HCT116 (cell line): ENCODE measurements around the gene CXCR6. TPM values are rescaled to one million over a fixed set of nuclear protein-coding genes. Genes with fewer than 3 reads are reported as not detected.

Experiments used
- ATAC-seq: fragments of 200-7000 bp; cut with Tn5 transposase; 2 replicates; pipeline ENCODE4 v1.9.1; 2020; ENCODE audit warnings: mild to moderate bottlenecking, moderate library complexity
- BruUV-seq: library from RNA; stranded (reverse); fragments of 400-500 nt; replicated peaks from 2 replicates; lab custom pipeline; 2021; lab: Mats Ljungman, UMichigan
- CTCF ChIA-PET: fragments of 300-600 bp; sonication (Branson Sonifier 250); formaldehyde crosslinking; loops from one replicate; lab custom pipeline; 2021; ENCODE audit warnings: antibody characterized with exemption; lab: Charles Lee
- POLR2A ChIA-PET: fragments of 300-600, 350-600 bp; sonication (Branson Sonifier 250); formaldehyde crosslinking; loops from one replicate; lab custom pipeline; 2021; ENCODE audit warnings: antibody characterized with exemption; lab: Charles Lee
- RAD21 ChIA-PET, 2 experiments: fragments of 300-600 bp; sonication (Branson Sonifier 250); formaldehyde crosslinking; loops; one replicate each; lab custom pipeline; 2023; ENCODE audit warnings: low total read pairs in 2 of 2; ENCODE audit not compliant: uncharacterized antibody in 2 of 2, unreplicated experiment in 2 of 2, low non-redundant PET in 1 of 2; lab: Charles Lee
- DNase-seq: peaks from one replicate; pipeline ENCODE4 v3.0.0-alpha.2; 2010; ENCODE audit warnings: low read depth, low spot score
- H2AFZ ChIP-seq: fragments of 200-600 bp; shearing (Covaris generic), sonication (generic); 2 replicates; pipeline ENCODE4 v1.6.1; 2017; ENCODE audit warnings: low read depth, mixed run types, mixed read lengths, antibody characterized with exemption, low read length; ENCODE audit not compliant: poor library complexity, severe bottlenecking
- H3K27ac ChIP-seq: 2 replicates; pipeline ENCODE4 v1.5.1; 2012; ENCODE audit warnings: low read depth, low read length
- H3K27me3 ChIP-seq: fragments of 200-600 bp; sonication (generic); 2 replicates; pipeline ENCODE4 v1.6.1; 2016; ENCODE audit warnings: mixed run types, low read length, mixed read lengths; ENCODE audit not compliant: insufficient read depth
- H3K36me3 ChIP-seq, 2 experiments: fragments of 200-500 bp in 1 of 2; fragments of 200-600 bp in 1 of 2; sonication (Bioruptor generic) in 1 of 2; sonication (generic) in 1 of 2; 2 replicates each; pipeline versions ENCODE4 v1.5.1 to v1.6.1; 2014 to 2016; ENCODE audit warnings: low read length in 2 of 2, inconsistent platforms in 1 of 2, mixed read lengths in 1 of 2, mixed run types in 1 of 2; ENCODE audit not compliant: insufficient read depth in 2 of 2, control insufficient read depth in 1 of 2
- H3K4me1 ChIP-seq, 2 experiments: fragments of 200-600 bp in 1 of 2; sonication (generic) in 1 of 2; 2 replicates each; pipeline versions ENCODE4 v1.5.1 to v1.6.1; 2012 to 2017; ENCODE audit warnings: low read length in 2 of 2, inconsistent platforms in 1 of 2, mild to moderate bottlenecking in 1 of 2, mixed read lengths in 1 of 2, mixed run types in 1 of 2, moderate library complexity in 1 of 2; ENCODE audit not compliant: insufficient read depth in 2 of 2, control insufficient read depth in 1 of 2
- H3K4me2 ChIP-seq: fragments of 200-600 bp; sonication (generic); 2 replicates; pipeline ENCODE4 v1.6.1; 2017; ENCODE audit warnings: mixed run types, low read length, mixed read lengths
- H3K4me3 ChIP-seq, 2 experiments: fragments of 200-600 bp in 1 of 2; sonication (generic) in 1 of 2; replicated peaks in 1 of 2; 2 replicates each; pipeline ENCODE4 v1.5.1; 2011 to 2016; ENCODE audit warnings: low read length in 2 of 2, control low read depth in 1 of 2, low read depth in 1 of 2, mild to moderate bottlenecking in 1 of 2, mixed read lengths in 1 of 2, mixed run types in 1 of 2
- H3K79me2 ChIP-seq: fragments of 200-600 bp; sonication (generic); 2 replicates; pipeline ENCODE4 v1.6.1; 2017; ENCODE audit warnings: mild to moderate bottlenecking, mixed run types, low read length, moderate library complexity, mixed read lengths; ENCODE audit not compliant: insufficient read depth
- H3K9ac ChIP-seq: fragments of 200-600 bp; sonication (generic); 2 replicates; pipeline ENCODE4 v1.6.1; 2016; ENCODE audit warnings: low read length, mixed read lengths
- H3K9me2 ChIP-seq: fragments of 200-600 bp; sonication (generic), shearing (Covaris generic); 2 replicates; pipeline ENCODE4 v1.6.1; 2017; ENCODE audit warnings: mixed run types, mild to moderate bottlenecking, moderate library complexity; ENCODE audit not compliant: insufficient read depth
- H3K9me3 ChIP-seq, 2 experiments: fragments of 200-500 bp in 1 of 2; fragments of 200-600 bp in 1 of 2; sonication (Bioruptor generic) in 1 of 2; sonication (generic) in 1 of 2; 2 replicates each; pipeline ENCODE4 v1.6.1; 2014 to 2017; ENCODE audit warnings: low read length in 2 of 2, mixed read lengths in 2 of 2, inconsistent platforms in 1 of 2, low read depth in 1 of 2, mild to moderate bottlenecking in 1 of 2, mixed run types in 1 of 2, moderate library complexity in 1 of 2; ENCODE audit not compliant: control insufficient read depth in 1 of 2, insufficient read depth in 1 of 2
- H4K20me1 ChIP-seq: fragments of 200-600 bp; sonication (generic), shearing (Covaris generic); 2 replicates; pipeline ENCODE4 v1.6.1; 2017; ENCODE audit warnings: mixed run types, mild to moderate bottlenecking, moderate library complexity; ENCODE audit not compliant: insufficient read depth
- CBX3 ChIP-seq: IDR thresholded peaks from 2 replicates; pipeline ENCODE4 v1.6.1; 2012; ENCODE audit warnings: low read depth
- CEBPB ChIP-seq: IDR thresholded peaks from 2 replicates; pipeline ENCODE4 v1.6.1; 2012; ENCODE audit warnings: low read depth
- CTCF ChIP-seq, 3 experiments: fragments of 200-600 bp in 1 of 3; sonication (generic) in 1 of 3; IDR thresholded peaks in 2 of 3; conservative IDR thresholded peaks in 1 of 3; 2 replicates each; pipeline ENCODE4 v1.5.1; 2012 to 2017; ENCODE audit warnings: low read depth in 2 of 3, low read length in 2 of 3, antibody characterized with exemption in 1 of 3, borderline replicate concordance in 1 of 3, control low read depth in 1 of 3, mild to moderate bottlenecking in 1 of 3, mixed read lengths in 1 of 3, mixed run types in 1 of 3, moderate library complexity in 1 of 3; ENCODE audit not compliant: insufficient read depth in 1 of 3
- EGR1 ChIP-seq: IDR thresholded peaks from 2 replicates; pipeline ENCODE4 v1.6.1; 2012; ENCODE audit warnings: low read depth
- EZH2phosphoT487 ChIP-seq: fragments of 200-600 bp; IDR thresholded peaks from 2 replicates; pipeline ENCODE4 v1.6.1; 2018; ENCODE audit warnings: antibody characterized with exemption, borderline replicate concordance
- FOSL1 ChIP-seq: IDR thresholded peaks from 2 replicates; pipeline ENCODE4 v1.6.1; 2012; ENCODE audit warnings: low read depth
- JUND ChIP-seq: IDR thresholded peaks from 2 replicates; pipeline ENCODE4 v1.6.1; 2012
- POLR2A ChIP-seq: IDR thresholded peaks from 2 replicates; pipeline ENCODE4 v1.7.0; 2011; ENCODE audit warnings: borderline replicate concordance; ENCODE audit not compliant: insufficient read depth, insufficient read length; ENCODE audit errors: extremely low read depth
- POLR2AphosphoS5 ChIP-seq: IDR thresholded peaks from 2 replicates; pipeline ENCODE4 v1.6.1; 2011; ENCODE audit warnings: mild to moderate bottlenecking, low read depth, low read length, moderate library complexity
- RAD21 ChIP-seq: IDR thresholded peaks from 2 replicates; pipeline ENCODE4 v1.6.1; 2012; ENCODE audit warnings: low read depth, mild to moderate bottlenecking
- SIN3A ChIP-seq: IDR thresholded peaks from 2 replicates; pipeline ENCODE4 v1.6.1; 2012; ENCODE audit warnings: low read depth
- SP1 ChIP-seq: IDR thresholded peaks from 2 replicates; pipeline ENCODE4 v1.6.1; 2012; ENCODE audit warnings: low read depth
- SRF ChIP-seq: IDR thresholded peaks from 2 replicates; pipeline ENCODE4 v1.6.1; 2012; ENCODE audit warnings: low read depth
- TCF7L2 ChIP-seq: IDR thresholded peaks from 2 replicates; pipeline ENCODE4 v1.7.0; 2011; ENCODE audit warnings: borderline replicate concordance, inconsistent platforms; ENCODE audit not compliant: insufficient read depth, insufficient read length; ENCODE audit errors: extremely low read depth
- intact Hi-C: fragments of 100-400 bp; cut with micrococcal nuclease; formaldehyde crosslinking; loops from 2 replicates; pipeline ENCODE4 v1.10.0; 2022
- total RNA-seq: library from RNA; stranded (reverse); gene quantifications from one replicate; pipeline ENCODE4 v1.2.1, GENCODE V29; 2021; ENCODE audit not compliant: unreplicated experiment
- TF ChIP-seq, protein P1 (sequence below): IDR thresholded peaks from 2 replicates; pipeline ENCODE4 v1.6.1; 2011; ENCODE audit warnings: mild to moderate bottlenecking, low read length, moderate library complexity; ENCODE audit not compliant: insufficient replicate concordance; ENCODE audit errors: extremely low read depth
- TF ChIP-seq, protein P2 (sequence below): IDR thresholded peaks from 2 replicates; pipeline ENCODE4 v1.6.1; 2012
- TF ChIP-seq, protein P3 (sequence below): IDR thresholded peaks from 2 replicates; pipeline ENCODE4 v1.6.1; 2012; ENCODE audit warnings: low read depth

The CXCR6 gene
- total RNA-seq, 1 experiment from 2014 or later: not detected

- TF ChIP-seq, protein P1, sequence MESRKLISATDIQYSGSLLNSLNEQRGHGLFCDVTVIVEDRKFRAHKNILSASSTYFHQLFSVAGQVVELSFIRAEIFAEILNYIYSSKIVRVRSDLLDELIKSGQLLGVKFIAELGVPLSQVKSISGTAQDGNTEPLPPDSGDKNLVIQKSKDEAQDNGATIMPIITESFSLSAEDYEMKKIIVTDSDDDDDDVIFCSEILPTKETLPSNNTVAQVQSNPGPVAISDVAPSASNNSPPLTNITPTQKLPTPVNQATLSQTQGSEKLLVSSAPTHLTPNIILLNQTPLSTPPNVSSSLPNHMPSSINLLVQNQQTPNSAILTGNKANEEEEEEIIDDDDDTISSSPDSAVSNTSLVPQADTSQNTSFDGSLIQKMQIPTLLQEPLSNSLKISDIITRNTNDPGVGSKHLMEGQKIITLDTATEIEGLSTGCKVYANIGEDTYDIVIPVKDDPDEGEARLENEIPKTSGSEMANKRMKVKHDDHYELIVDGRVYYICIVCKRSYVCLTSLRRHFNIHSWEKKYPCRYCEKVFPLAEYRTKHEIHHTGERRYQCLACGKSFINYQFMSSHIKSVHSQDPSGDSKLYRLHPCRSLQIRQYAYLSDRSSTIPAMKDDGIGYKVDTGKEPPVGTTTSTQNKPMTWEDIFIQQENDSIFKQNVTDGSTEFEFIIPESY: no peak
- no peak for TF ChIP-seq SIN3A
- no peak for TF ChIP-seq POLR2AphosphoS5
- TF ChIP-seq, protein P2, sequence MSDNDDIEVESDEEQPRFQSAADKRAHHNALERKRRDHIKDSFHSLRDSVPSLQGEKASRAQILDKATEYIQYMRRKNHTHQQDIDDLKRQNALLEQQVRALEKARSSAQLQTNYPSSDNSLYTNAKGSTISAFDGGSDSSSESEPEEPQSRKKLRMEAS: no peak
- TF ChIP-seq, all 23 proteins: peak for 0
Measured at GRCh38 chr3:45907769-45908705, 35.2 kb upstream of the CXCR6 start (continued).

GRCh38 chr3:45908761-45909160 is 34.5 kb upstream of the CXCR6 start:
- Histone ChIP-seq H3K4me3 (no peak overlapping the region), H3K27ac (no peak overlapping the region), H4K20me1 (no peaks in the 10 kb centered on the region), H3K36me3 (no peaks in the 10 kb centered on the region), H3K27me3 (no peaks in the 10 kb centered on the region), H3K9me3 (no peaks in the 10 kb centered on the region), H3K4me1 (no peaks in the 10 kb centered on the region), H3K79me2 (no peaks in the 10 kb centered on the region), H3K4me2 (no peak overlapping the region), H2AFZ (no peak overlapping the region), H3K9me2 (no peaks in the 10 kb centered on the region), H3K9ac (no peak overlapping the region)
- POLR2A ChIA-PET: no interaction called here
- intact Hi-C loops: no loop called here
- ATAC-seq (no peak), DNase-seq (no peak)
- RAD21 ChIA-PET: no interaction called here
- BruUV-seq: no TSS peak
- CTCF ChIA-PET: no interaction called here
- TF ChIP-seq JUND: no peak
- TF ChIP-seq CEBPB: no peak
- no peak for TF ChIP-seq CTCF (IDR thresholded peaks at IDR 0.05 in 2 of 3, conservative IDR thresholded peaks at IDR 0.05 in 1 of 3; ENCODE audit: borderline replicate concordance in 1 of 3, insufficient read depth in 1 of 3, low read depth in 2 of 3, low read length in 2 of 3)
- no peak for TF ChIP-seq EGR1
- TF ChIP-seq FOSL1: no peak
- TF ChIP-seq TCF7L2: no peak
- TF ChIP-seq EZH2phosphoT487: no peak
- no peak for TF ChIP-seq RAD21
- TF ChIP-seq, protein P3, sequence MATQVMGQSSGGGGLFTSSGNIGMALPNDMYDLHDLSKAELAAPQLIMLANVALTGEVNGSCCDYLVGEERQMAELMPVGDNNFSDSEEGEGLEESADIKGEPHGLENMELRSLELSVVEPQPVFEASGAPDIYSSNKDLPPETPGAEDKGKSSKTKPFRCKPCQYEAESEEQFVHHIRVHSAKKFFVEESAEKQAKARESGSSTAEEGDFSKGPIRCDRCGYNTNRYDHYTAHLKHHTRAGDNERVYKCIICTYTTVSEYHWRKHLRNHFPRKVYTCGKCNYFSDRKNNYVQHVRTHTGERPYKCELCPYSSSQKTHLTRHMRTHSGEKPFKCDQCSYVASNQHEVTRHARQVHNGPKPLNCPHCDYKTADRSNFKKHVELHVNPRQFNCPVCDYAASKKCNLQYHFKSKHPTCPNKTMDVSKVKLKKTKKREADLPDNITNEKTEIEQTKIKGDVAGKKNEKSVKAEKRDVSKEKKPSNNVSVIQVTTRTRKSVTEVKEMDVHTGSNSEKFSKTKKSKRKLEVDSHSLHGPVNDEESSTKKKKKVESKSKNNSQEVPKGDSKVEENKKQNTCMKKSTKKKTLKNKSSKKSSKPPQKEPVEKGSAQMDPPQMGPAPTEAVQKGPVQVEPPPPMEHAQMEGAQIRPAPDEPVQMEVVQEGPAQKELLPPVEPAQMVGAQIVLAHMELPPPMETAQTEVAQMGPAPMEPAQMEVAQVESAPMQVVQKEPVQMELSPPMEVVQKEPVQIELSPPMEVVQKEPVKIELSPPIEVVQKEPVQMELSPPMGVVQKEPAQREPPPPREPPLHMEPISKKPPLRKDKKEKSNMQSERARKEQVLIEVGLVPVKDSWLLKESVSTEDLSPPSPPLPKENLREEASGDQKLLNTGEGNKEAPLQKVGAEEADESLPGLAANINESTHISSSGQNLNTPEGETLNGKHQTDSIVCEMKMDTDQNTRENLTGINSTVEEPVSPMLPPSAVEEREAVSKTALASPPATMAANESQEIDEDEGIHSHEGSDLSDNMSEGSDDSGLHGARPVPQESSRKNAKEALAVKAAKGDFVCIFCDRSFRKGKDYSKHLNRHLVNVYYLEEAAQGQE: no peak
- TF ChIP-seq CBX3: no peak
- no peak for TF ChIP-seq SP1
- TF ChIP-seq, protein P2: no peak
- TF ChIP-seq SRF: no peak
- no peak for TF ChIP-seq POLR2A
- TF ChIP-seq POLR2AphosphoS5: no peak
